ENCODE measurements around the gene SRC. TPM values are rescaled to one million over a fixed set of nuclear protein-coding genes. Genes with fewer than 3 reads are reported as not detected.

Gene SRC
- total RNA-seq, 4 donors from 2014 or later = 87.0 to 155 (median 130) TPM

- peak overlapping the region; percentile 46 to 76 (median 54) for H3K27ac ChIP-seq
- intact Hi-C loops (cut with DNase I; ENCODE audit: low total_unique reads) = no loop called here
- TF ChIP-seq POLR2AphosphoS5 (IDR thresholded peaks at IDR 0.05) (no peak), POLR2A (IDR thresholded peaks at IDR 0.05) (no peak)
- no peaks in the 10 kb centered on the region for H3K36me3 ChIP-seq
- 97% methylated on average over 6 of the region's 6 CpGs; no CpG with 5 or more reads in 1 of the 2 donors for WGBS, 2 donors (ENCODE audit: low coverage in 1 of 2)
- H3K4me1 ChIP-seq = peaks cover 9 to 72% (median 36%) of the 10 kb centered on the region in 4 donors
- H3K27me3 ChIP-seq = no peaks in the 10 kb centered on the region
- H3K9me3 ChIP-seq = no peaks in the 10 kb centered on the region
- DNase-seq = no peak
- in situ Hi-C loops (cut with MboI; ENCODE audit: low pct_ligation_motif_present in 1 of 4, low pct_unique_long_range_greater_than_20kb in 1 of 4, low sequenced_read_pairs in 3 of 4) = no loop called here
- H3K4me3 ChIP-seq = no peak overlapping the region
Measured at GRCh38 chr20:37309290-37309689, 36.6 kb upstream of the SRC start.

- Histone ChIP-seq H3K27ac (peak overlapping the region; percentile 46 to 76 (median 54)), H3K4me1 (peaks cover 17 to 74% (median 43%) of the 10 kb centered on the region in 4 donors), H3K27me3 (no peaks in the 10 kb centered on the region), H3K36me3 (no peaks in the 10 kb centered on the region), H3K9me3 (no peaks in the 10 kb centered on the region), H3K4me3 (no peak overlapping the region)
- no peak for DNase-seq
- no peak for TF ChIP-seq POLR2AphosphoS5 (IDR thresholded peaks at IDR 0.05)
- no peak for TF ChIP-seq EP300 (IDR thresholded peaks at IDR 0.05; ENCODE audit: low read depth)
- no peak for TF ChIP-seq CTCF (IDR thresholded peaks at IDR 0.05)
- no peak for TF ChIP-seq POLR2A (IDR thresholded peaks at IDR 0.05)
- intact Hi-C loops (cut with DNase I; ENCODE audit: low total_unique reads) (no loop called here), in situ Hi-C loops (cut with MboI; ENCODE audit: low pct_ligation_motif_present in 1 of 4, low pct_unique_long_range_greater_than_20kb in 1 of 4, low sequenced_read_pairs in 3 of 4) (no loop called here)
- WGBS, 2 donors (ENCODE audit: low coverage in 1 of 2) = 67 to 72% methylated on average over 5 to 16 of the region's 16 CpGs
Measured at GRCh38 chr20:37309936-37310590, 35.9 kb upstream of the SRC start.

DNA sequence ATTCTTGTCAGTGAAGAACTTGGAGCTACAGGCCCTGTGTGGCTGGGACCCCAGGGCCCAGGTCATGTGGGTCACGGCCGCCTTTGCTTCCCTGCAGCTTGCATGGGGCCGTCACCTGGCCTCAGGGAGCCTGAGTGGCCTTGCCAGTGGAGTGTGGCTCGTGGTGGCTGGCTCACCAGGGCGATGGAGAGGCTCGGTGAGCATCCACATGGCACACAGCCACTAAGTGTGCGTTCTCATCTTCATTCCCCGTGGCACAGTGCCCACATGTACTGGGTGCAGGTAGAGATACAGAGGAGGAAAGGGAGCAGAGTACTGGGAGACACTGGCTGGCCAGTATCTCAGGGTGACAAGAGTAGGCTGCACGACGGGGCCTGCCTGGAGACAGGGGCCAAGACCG, 35.0 kb upstream of the SRC start:
- H3K27me3 ChIP-seq = no peaks in the 10 kb centered on the region
- intact Hi-C loops (cut with DNase I; ENCODE audit: low total_unique reads) = no loop called here
- no peaks in the 10 kb centered on the region for H3K9me3 ChIP-seq
- no peaks in the 10 kb centered on the region for H3K36me3 ChIP-seq
- WGBS, 2 donors (ENCODE audit: low coverage in 1 of 2) = 92 to 100% methylated on average over 1 to 11 of the region's 11 CpGs
- H3K27ac ChIP-seq = peak overlapping the region in 1 of 4 donors; percentile 75
- TF ChIP-seq POLR2AphosphoS5 (IDR thresholded peaks at IDR 0.05) (no peak), POLR2A (IDR thresholded peaks at IDR 0.05) (no peak), CTCF (IDR thresholded peaks at IDR 0.05) (no peak), EP300 (IDR thresholded peaks at IDR 0.05; ENCODE audit: low read depth) (no peak)
- no peak overlapping the region for H3K4me3 ChIP-seq
- in situ Hi-C loops (cut with MboI; ENCODE audit: low pct_ligation_motif_present in 1 of 4, low pct_unique_long_range_greater_than_20kb in 1 of 4, low sequenced_read_pairs in 3 of 4) = no loop called here
- H3K4me1 ChIP-seq = peaks cover 26 to 79% (median 50%) of the 10 kb centered on the region in 4 donors
- DNase-seq = no peak

DNA sequence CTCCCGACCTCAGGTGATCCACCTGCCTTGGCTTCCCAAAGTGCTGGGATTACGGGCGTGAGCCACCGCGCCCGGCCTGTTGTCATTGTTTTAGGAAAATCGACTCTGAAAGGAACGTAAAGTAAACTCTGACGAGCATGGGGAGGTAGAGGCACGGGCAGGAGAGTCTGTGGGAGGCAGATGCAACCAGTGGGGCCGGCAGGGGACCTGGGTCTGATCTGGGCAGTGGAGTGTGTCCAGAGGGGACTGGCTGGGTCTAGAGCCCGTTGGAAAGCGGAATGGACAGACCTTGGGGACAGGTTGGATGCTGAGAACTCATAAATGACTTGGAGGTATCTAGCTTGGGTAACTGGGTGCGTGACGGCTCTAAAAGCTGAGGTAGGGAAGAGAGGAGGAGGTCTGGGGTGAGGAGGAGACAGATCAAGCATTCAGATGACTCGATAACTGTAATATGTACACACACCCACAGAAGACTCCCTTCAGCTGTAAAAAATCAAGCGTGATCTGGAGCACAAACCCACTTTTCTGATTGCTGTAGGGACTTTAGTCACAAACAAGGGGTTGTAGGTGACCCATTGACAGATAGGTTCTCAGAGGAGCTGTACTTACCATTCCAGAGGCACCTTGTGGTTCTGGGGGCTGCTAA, 34.1 kb upstream of the SRC start:
- no peak for TF ChIP-seq CTCF (IDR thresholded peaks at IDR 0.05)
- no peak for TF ChIP-seq POLR2A (IDR thresholded peaks at IDR 0.05)
- WGBS, 2 donors (ENCODE audit: low coverage in 1 of 2) = 86 to 88% methylated on average over 14 to 17 of the region's 17 CpGs
- no peak for DNase-seq
- Histone ChIP-seq H3K9me3 (no peaks in the 10 kb centered on the region), H3K27ac (peak overlapping the region; percentile 75 to 92 (median 80)), H3K27me3 (no peaks in the 10 kb centered on the region), H3K4me1 (peaks cover 27 to 78% (median 50%) of the 10 kb centered on the region in 4 donors), H3K4me3 (no peak overlapping the region), H3K36me3 (peaks cover 0 to under 1% (median 0%) of the 10 kb centered on the region in 4 donors)
- intact Hi-C loops (cut with DNase I; ENCODE audit: low total_unique reads) (no loop called here), in situ Hi-C loops (cut with MboI; ENCODE audit: low pct_ligation_motif_present in 1 of 4, low pct_unique_long_range_greater_than_20kb in 1 of 4, low sequenced_read_pairs in 3 of 4) (no loop called here)
